Measurements from ENCODE around the gene MICALL1.

MICALL1 gene, protein sequence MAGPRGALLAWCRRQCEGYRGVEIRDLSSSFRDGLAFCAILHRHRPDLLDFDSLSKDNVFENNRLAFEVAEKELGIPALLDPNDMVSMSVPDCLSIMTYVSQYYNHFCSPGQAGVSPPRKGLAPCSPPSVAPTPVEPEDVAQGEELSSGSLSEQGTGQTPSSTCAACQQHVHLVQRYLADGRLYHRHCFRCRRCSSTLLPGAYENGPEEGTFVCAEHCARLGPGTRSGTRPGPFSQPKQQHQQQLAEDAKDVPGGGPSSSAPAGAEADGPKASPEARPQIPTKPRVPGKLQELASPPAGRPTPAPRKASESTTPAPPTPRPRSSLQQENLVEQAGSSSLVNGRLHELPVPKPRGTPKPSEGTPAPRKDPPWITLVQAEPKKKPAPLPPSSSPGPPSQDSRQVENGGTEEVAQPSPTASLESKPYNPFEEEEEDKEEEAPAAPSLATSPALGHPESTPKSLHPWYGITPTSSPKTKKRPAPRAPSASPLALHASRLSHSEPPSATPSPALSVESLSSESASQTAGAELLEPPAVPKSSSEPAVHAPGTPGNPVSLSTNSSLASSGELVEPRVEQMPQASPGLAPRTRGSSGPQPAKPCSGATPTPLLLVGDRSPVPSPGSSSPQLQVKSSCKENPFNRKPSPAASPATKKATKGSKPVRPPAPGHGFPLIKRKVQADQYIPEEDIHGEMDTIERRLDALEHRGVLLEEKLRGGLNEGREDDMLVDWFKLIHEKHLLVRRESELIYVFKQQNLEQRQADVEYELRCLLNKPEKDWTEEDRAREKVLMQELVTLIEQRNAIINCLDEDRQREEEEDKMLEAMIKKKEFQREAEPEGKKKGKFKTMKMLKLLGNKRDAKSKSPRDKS

DNA sequence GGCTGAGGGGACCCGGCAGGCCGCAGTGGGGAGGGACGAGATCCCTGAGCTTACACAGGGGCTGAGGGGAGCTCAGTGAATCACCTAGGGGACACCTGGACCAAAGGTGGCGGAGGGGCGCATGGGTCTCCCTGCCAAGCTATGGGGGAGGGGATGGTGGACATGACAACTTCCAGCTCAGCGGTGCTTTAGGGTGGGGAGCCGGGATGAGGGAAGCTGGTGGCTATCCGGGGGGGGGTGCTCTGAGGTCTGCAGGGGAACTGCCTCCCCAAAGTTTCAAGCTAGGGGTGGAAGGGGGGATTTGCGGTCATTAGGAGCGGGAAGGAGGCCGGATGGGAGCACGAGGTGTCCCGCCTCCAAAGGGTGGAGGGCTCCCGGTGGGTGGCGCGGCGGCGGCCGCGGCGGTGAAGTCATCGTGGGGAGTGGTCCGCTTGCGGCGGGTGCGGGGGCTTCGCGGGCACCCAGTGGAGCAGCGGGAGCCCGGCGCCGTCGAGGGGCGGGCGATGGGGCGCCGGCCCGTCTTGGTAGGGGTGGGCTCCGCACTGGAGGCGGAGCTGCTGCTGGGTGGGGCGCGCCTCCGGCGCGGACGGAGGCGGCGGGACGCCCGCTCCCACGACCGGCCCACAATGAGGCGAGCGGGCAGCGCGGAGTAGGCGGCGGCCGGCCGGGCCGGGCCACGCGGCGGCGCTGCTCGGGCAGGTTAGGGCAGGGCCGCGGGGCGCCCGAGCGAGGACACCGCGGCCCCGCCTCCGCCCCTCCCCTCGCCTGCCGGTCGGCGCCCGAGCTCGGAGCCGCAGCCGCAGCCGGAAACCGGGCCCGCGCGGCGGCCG lies at the start of gene MICALL1:
MICALL1 (plus strand) TSS at position 764 of the 830 bp plus-strand sequence. CDS start 126 bp downstream, outside the sequence.
- FAIRE-seq = no peak

DNA sequence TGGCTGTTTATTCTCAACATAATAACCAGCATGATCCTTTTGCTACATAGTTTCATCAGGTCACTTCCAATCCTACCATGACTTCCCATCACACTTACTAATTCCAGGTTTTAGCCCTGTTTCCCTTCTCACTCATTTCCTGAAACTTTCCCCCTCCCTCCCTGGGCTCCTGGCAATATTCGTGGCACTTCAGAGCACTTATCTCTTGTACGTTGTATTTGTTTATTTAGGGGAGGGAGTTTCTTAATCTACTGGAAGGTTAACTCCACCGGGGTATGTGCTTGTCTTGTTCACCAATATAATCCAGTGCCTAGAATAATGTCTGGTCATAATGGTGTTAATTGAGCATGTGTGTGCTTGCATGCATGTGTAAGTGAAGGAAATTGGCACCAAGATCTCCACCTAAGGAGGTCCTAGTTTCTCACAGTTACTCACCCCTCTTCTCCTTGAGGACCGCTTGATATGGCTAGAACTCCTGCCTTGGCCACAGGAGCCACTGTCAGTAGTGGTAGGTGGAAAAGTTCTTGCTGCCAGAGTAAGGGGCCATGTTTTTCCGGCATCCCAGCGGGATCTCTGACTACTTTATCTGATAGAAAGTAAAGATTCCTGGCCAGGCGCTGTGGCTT lies 45.2 kb upstream of the MICALL1 start:
- no peak for FAIRE-seq

DNA sequence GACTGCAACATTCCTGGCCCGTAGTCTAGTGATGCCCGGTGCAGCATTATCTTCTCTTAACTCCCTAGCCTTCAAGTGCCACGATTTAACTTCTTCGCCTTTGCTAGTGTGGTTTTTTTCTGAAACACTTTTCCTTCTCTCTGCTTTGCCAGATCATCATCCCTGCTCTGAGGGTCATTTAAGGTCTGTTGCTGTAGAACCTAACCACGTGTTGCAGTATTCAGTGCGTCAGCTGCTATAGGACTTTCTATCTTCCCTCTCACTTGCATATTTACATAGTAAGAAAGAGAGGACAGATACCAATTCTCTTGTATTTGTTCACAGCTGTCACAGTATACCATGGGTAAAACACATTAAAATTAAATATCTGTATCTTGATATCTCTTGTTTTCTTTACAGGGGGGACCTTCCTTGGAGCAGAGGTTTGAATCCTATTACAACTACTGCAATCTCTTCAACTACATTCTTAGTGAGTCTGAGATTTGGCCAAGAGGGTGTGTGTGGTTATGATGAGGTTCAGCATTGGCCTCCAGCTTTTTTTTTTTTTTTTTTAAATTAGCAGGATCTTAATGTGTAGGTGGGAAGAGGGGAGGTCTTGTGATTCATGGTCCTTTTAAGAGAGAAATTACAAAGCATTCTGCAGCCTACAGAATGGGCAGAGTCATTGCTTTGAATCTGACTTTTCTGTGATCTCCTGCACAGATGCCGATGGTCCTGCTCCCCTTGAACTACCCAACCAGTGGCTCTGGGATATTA lies 43.3 kb upstream of the MICALL1 start:
- FAIRE-seq = no peak

DNA sequence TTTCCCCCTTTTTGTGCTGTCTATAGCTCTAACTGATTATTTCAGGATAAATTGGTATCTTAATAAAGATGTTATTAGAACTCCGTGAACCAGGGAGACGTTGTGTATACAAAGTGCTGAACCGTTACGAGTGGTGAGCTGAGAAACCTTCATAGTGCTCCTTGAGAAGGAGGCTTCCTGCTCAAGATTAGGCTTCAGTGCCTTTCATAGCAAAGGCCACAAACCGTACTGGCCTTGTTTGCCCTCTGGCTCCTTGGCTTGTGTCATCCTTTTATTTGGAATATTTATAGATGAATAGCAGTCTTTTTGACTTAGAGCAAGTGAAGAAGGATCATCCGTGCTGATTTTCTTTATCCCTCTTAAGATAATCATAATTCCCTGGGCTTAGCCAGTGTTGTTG lies 40.6 kb upstream of the MICALL1 start:
- no peak for FAIRE-seq

DNA sequence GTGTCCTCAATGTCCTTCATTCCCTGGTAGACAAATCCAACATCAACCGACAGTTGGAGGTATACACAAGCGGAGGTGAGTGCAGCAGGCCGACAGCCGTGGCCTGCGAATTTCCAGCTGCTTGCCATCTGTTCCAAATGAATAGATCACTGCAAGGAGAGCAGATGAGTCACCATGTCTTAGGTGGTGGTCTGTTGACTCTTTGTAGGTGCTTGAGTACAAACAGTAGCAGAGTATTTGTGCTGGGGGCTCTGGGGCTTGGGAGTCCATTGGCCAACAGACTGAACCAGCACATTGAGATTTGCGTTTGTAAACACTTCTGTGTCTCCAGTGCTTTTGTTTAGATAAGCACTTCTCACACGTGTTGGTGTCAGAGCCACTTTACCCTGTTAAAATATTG lies 35.8 kb upstream of the MICALL1 start:
- no peak for FAIRE-seq

DNA sequence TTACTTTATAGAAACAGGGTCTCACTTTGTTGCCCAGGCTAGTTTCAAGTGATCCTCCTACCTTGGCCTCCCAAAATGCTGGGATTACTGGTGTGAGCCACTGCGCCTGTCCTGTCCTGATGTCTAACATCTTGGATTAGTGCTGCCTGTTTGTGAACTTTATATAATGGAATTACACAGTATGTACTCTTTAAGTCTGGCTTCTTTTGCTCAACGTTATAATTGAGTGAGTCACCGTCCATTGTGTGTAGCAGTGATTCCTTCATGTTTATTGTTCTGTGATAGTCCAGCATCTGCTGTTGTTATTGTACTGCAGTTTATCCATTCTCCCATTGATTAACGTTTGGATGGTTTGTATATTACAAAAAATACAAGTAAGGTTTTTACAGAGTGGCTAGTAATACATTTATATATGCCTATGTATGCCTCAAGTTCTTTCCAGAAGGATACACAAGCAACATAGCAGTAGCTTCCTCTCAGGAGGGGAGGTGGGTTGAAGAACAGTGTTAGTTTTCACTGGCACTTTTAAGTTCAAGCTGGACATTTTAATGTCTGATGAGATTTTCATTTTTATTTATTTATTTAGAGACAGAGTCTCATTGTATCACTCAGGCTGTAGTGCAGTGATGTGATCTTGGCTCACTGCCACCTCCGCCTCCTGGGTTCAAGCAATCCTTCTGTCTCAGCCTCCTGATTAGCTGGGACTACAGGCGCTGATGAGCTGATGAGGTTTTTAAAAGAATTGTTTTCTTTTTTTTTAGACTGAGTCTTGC lies 25.2 kb upstream of the MICALL1 start:
- FAIRE-seq = no peak

DNA sequence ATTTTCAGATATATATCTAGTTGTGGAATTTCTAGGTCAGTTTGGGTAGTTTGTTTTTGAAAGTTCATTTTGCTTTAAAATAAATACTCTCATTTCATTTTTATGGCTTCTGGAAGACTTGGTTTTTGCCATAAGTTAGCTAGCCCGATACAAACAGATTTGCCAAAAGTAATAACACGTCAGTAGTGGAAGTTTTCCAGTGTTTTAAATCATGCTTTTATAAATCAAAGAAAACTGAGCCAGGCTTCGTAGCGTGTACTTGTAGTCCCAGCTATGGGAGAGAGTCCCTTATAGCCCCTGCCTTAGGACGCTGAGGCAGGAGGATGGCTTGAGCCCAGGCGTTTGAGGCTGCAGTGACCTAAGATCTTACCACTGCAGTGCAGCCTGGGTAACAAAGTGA lies 21.7 kb upstream of the MICALL1 start:
- FAIRE-seq = peak; percentile 98

DNA sequence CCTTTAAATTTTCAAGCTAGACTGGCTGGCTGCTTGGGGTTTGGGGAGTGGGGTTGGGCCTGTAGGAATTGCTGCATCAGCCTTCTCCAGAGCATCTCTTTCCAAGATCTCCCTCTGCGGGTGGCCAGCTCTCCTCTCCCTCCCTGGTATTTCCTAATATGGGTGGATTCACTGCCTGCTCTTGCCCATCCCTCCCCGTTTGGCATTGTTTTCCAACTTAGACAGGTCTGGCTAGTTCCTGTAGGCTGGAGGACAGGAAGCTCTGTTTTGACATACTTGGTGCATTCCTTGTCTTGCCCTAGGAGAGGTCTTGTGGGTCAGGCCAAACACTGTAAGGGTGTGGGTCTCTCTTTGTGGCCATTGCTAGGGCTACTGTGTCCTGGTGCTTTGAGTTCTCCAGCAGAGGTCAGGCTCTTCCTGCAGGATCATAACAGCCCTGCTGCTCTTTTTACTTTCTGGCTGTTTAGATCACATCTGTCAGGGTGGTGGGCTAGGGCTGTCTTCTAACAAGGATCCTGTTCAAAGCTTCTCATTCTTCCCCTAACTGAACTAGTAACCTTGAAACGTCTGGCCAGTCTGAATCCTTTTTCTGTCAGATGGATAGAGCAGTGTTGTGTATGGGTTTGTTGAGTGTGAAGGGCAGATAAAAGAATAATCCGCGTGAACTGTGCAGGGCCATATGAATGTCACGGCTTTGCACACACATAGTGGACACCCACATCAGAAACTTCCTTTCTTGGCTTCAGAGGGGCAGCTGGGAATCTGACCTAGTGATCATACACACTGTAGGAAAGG lies 18.3 kb upstream of the MICALL1 start:
- FAIRE-seq = peak; percentile 96

DNA sequence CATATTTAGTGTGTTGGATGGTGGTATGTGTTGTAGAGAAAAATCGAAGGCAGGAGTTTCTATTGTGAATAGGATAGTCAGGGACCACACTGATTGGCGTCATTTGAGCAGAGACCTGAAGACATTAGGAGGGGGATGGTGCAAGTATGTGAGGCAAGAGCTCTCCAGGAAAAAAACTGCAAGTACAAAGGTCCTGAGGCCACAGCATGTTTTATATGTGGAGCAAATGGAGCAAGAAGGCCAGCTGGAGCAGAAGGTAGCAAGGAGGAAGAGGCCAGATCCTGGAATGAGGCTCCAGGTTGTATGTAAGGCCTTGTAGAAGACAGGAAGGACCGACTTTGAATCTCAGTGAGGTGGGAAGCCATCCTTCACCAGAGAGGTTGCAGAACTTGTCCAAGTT lies 14.2 kb upstream of the MICALL1 start:
- FAIRE-seq = no peak

DNA sequence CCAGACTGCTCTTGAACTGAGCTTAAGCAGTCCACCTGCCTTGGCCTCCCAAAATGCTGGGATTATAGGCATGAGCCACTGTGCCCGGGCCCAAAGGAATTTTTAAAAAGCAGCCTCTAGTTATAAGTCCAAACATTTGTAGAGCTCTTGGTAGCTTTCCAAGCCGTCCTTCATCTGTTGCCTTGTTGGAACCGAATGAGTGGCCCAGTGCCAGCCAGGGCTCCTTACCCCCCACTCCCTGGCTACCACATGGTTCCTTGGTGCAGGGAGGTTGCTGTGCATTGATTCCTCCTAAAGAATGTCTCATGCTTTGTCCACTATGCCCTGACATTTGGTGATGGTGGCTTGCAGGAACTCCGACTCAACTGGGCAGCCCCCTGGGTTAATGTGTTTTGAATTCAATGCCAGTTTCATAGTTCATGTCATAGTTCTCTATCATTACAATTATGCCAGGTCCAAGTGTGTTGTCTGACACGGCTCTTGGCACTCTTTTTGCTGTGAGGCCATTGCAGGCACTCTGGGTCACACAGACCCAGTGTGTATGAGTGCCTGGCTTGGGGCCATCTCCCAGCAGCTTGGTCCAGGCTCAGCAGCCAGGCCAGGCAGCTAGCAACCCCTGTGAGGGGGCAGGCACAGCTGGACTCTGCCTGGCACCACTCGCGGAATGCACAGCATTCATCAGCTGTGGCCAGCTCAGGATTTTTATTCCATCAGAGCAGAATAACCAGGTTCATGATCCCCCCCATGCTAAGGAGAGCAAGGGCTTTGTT lies 13.3 kb upstream of the MICALL1 start:
- FAIRE-seq = no peak

DNA sequence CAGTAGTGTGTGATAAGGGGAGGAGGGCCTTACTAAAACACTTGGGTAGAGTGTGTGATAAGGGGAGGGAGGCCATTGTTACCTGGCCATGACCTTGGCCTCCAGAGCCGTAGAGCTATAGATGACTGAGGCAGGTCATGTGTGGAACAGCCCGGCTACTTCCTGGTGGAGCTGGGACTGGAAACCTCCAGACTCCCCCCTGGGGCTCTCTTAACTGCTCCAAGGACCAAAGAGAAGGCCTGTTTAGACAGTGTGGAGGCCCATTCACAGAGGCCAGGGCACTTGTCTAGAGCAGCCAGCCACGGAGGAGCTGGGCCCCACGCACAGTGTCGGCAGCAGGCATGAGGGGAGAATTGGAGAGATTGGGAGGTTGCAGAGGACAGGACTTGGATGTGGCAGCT lies 12.5 kb upstream of the MICALL1 start:
- FAIRE-seq = no peak

DNA sequence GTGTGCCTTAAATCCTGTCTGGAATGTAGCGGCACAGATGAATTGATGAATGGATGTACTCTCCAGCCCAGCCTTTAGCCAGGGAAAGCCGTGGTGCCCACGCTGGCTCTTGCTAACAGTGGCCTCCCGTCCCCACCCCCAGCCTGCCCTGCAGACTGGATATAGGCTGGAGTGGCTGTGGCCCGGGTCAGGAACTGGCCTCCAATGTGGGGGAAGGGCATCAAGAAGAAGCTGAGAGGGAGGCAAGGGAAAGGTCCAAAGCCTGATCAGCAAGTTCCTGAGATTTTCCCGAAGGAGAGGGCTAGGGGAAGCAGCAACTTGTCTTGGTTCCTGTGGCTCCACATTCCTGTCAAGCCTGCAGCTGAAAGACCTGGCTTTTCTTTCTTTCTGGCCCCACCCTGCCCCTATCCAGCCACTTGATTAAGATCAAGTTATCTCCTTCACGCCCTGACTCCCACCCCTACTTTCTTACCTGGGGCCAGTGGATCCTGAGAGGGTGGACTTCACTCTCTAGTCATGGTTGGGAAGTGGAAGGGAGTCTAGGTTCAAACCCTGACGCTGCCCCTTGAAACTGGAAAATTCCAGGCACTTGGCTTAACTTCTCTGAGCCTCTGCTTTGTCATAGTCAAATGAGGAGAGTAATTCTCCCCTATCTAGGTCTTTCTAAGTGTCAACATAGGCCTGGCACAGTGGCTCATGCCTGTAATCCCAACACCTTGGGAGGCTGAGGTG lies 11.0 kb upstream of the MICALL1 start:
- no peak for FAIRE-seq

DNA sequence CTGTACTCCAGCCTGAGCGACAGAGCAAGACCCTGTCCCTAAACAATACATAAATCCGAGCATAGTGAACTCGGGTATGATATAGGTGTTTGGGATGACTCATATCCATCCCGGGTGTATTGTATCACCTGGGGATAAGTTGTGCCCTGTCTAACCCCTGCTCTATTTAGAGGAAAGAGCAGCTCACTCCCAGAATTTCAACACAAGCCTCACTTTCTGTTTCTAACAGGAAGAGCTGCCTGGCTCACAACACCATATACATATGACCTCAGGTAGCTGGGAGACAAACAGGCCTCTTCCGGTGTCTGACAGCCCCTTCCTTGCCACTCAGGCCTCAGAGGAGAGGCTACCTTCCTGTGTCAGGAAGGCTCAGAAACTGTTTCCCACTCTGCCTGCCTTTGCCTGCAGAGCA lies 9.9 kb upstream of the MICALL1 start:
- FAIRE-seq = no peak

DNA sequence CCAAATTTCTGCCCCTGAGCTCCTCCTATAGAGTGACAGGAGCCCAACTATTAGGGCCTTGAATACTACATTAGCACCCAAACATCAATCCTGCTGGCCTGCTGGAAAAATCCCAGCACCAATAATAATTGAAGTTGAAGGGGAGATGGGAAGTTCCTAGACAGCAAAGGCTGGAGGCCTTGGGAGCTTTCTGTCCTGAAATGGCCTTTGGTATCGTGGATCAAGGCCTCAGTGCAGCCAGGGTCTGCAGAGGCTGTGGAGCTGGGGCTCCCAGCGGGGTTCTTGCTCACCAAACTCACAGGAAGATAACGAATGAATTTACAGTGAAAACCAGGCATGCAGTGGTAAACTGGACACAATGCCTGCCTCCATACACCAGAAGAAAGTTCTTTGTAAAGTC lies 9.2 kb upstream of the MICALL1 start:
- FAIRE-seq = no peak

DNA sequence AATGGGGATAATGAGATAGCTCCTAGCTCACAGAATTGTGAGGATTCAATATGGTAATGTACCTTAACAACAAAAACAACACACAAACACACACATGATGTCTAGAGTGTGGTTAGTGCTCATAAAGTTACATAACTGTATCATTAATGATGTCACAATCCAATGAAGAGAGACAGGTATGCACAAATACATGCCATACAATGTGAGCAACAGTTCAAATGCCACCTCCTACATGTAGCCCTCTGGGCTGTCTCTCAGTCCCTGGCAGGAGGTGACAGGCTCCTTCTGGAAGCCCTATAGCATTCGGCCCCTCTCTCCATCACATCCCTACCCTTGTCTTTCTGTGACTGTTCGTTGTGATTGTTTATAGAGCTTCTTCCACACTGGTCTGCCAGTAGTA lies 8.3 kb upstream of the MICALL1 start:
- no peak for FAIRE-seq

DNA sequence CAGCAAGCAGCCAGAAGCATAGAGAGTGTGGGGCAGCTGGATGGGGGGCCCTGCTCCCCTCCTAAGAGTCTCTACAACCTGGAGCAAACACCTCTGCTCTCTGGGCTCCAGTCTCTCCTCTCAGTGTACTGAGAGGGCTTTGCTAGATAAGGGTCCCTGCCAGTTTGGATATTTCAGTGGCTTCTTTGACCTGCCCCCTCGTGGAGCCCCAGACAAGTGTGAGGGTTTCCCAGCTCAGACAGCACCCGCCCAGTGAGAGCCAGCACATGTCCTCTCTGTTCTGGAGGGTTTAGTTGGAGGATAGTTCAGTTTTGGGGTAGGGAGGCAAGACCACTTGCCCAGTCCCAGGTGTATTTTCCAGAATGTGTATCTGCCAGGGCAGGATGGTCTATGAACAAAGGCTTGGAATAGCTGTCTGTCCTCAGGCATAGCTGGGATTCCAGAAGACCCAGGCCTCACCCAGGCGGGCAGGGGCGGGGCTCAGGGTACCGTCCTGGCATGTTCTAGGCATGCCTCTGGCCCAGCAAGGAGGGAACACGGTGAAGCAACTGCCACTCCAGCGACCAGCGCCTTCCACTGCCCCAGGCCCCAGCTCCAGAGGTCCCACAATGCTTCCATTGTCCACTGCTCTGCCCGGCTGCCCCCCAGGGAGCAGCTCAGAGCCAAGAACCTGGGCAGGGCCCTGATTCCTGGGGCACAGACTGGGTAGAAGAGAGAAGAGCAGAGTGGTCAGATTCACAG lies 7.5 kb upstream of the MICALL1 start:
- no peak for FAIRE-seq
